ENCODE results near the gene CDK18.

The CDK18 gene

DNA sequence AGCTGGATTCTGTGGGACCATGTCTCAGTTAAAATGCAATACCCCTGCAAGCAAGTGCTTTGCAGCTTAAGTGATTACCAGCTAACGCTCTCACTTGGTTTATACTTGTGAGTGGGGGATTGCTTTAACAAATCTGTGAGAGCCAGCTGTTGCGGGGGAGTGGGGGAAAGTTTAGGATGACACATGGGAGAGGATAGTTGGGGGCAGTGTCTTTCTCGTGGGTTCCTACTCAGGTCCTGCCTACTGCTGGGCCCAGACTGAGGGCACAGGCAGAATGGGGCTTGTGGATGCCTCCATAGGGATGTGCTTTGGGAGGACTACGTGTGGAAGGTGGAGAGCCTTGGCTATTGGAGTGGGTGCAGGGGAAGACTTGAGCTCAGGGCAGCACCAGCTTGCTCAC, 67.3 kb downstream of the CDK18 start:
- Histone ChIP-seq H3K27ac (no peak overlapping the region), H3K36me3 (no peaks in the 10 kb centered on the region), H3K4me1 (ENCODE audit: control insufficient read depth in 1 of 2, insufficient read depth in 1 of 2, low read depth in 1 of 2, low read length in 1 of 2) (no peaks in the 10 kb centered on the region), H3K9me3 (no peaks in the 10 kb centered on the region), H3K4me3 (ENCODE audit: low read depth in 1 of 2, low read length in 1 of 2) (no peak overlapping the region), H3K27me3 (peaks cover 90% of the 10 kb centered on the region)
- TF ChIP-seq, protein P1, sequence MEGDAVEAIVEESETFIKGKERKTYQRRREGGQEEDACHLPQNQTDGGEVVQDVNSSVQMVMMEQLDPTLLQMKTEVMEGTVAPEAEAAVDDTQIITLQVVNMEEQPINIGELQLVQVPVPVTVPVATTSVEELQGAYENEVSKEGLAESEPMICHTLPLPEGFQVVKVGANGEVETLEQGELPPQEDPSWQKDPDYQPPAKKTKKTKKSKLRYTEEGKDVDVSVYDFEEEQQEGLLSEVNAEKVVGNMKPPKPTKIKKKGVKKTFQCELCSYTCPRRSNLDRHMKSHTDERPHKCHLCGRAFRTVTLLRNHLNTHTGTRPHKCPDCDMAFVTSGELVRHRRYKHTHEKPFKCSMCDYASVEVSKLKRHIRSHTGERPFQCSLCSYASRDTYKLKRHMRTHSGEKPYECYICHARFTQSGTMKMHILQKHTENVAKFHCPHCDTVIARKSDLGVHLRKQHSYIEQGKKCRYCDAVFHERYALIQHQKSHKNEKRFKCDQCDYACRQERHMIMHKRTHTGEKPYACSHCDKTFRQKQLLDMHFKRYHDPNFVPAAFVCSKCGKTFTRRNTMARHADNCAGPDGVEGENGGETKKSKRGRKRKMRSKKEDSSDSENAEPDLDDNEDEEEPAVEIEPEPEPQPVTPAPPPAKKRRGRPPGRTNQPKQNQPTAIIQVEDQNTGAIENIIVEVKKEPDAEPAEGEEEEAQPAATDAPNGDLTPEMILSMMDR (IDR thresholded peaks at IDR 0.05): no peak

DNA sequence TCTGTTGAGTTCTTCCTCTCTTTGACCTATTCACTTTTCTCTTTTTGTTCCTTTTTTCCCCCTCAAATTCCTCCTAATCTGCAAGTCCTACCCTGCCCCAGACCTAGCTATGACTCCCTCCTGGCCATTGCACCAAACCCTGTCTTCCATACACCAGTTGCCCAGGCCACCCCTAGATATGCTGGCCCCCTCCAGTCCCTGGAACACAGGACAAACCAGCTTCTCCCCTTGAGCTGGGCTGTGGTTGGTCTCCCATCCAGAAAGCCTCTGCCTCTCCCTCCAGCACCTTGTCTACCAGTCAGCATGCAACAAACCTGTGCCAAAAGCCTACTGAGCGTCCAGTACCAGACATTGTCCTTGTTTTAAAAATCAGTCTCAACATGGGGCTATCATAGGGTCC, 68.0 kb downstream of the CDK18 start:
- peaks cover 90% of the 10 kb centered on the region for H3K27me3 ChIP-seq
- H3K9me3 ChIP-seq: no peaks in the 10 kb centered on the region
- TF ChIP-seq, protein P1 (IDR thresholded peaks at IDR 0.05): no peak
- H3K27ac ChIP-seq: no peak overlapping the region
- H3K4me3 ChIP-seq (ENCODE audit: low read depth in 1 of 2, low read length in 1 of 2): no peak overlapping the region
- H3K4me1 ChIP-seq (ENCODE audit: control insufficient read depth in 1 of 2, insufficient read depth in 1 of 2, low read depth in 1 of 2, low read length in 1 of 2): no peaks in the 10 kb centered on the region
- no peaks in the 10 kb centered on the region for H3K36me3 ChIP-seq

DNA sequence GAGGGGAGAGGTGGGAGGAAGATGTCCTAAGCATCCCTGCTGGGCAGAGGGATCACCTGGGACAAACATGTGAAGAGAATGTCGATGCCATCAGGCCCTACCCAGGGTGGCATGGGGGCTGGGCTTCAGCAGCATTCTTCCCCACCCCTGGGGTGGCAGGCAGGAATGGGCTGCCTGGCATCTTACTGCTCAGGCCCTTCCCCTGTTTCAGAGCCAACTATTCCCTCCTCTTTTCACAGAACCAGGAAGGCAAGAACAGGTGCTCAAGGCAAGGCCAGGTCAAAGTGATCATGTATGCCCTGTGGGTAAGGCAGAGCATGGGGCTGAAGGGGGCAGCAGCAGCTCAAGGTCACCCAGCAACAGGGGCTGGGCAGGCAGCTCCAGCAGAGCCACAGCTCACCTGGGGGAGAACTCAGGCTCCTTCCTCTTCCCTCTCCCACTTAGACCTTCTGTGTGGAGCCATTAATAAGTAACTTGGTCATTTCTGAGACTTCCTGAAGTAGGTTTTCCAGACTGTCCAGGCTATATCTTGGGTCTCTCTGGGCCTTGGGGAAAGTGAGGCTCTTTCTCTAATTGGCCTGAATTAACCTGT, 70.9 kb downstream of the CDK18 start:
- peaks cover 90% of the 10 kb centered on the region for H3K27me3 ChIP-seq
- H3K27ac ChIP-seq: no peak overlapping the region
- H3K4me3 ChIP-seq (ENCODE audit: low read depth in 1 of 2, low read length in 1 of 2): no peak overlapping the region
- no peaks in the 10 kb centered on the region for H3K36me3 ChIP-seq
- H3K4me1 ChIP-seq (ENCODE audit: control insufficient read depth in 1 of 2, insufficient read depth in 1 of 2, low read depth in 1 of 2, low read length in 1 of 2): no peaks in the 10 kb centered on the region
- H3K9me3 ChIP-seq: no peaks in the 10 kb centered on the region
- TF ChIP-seq, protein P1 (IDR thresholded peaks at IDR 0.05): no peak

DNA sequence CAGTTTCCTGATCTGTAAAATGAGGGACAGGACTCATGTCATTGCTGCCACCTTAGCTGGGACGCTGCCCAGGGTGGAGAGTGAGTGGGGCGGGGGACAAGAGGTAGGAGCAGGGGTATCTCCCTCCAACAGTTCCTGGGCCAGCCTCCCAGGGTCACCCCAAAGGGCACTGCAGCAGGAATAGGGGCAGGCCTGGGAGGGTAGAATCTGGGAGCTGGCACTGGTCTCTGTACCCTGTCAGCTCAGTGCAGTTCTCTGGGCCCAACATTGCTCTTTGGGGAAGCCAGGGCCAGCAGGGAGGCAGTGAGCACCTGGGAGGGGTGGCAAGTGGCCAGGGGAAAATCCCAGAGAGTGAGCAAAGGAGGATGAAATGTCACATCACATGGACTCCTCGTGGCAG, 71.5 kb downstream of the CDK18 start:
- peaks cover 90% of the 10 kb centered on the region for H3K27me3 ChIP-seq
- TF ChIP-seq, protein P1 (IDR thresholded peaks at IDR 0.05): no peak

DNA sequence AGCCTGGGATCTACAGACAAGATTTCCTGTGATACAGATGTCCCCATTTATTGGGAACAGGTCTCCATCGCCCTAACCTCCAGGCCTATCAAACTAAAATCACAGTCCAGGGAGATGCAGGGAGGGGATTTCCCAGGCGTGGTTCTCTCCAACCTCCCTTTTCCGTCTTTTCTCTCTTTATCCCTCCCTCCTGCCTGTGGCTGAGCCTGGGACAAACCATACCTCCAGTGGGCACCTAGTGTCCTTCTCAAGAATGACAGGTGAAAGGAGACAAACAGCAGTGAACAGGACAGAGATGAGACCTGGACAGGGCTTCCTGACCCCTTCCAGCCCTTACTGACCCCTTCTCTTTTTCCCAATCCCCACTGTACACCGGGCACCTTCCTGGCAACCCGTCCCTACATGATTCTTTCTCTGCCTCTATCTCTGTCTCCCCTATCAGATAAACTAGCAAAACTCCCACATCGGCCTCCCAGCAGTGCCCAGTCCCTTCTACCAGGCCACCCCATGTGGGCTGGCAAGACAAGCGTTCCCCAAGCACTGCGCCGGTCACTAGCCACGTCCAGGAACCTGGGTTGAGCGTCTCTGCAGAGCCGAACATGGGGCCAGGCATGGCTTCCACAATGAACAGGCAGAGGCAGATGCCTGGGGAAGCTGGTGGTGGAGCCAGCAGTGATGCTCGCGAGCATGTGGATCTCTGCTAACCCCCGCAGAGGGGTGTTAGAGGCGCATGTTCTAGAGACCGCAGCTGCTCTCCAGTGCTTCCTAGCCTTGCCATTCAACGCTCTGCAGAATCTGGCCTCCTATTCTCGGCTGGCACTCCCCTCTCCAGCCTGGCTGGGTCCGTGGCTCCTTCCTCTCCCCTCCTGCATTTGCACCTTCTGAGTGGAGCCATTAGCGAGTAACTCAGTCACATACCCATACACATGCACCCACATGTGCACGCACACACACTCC, 72.6 kb downstream of the CDK18 start:
- Histone ChIP-seq H3K27me3 (peaks cover 90% of the 10 kb centered on the region), H3K4me3 (ENCODE audit: low read depth in 1 of 2, low read length in 1 of 2) (no peak overlapping the region), H3K27ac (no peak overlapping the region), H3K9me3 (no peaks in the 10 kb centered on the region), H3K4me1 (ENCODE audit: control insufficient read depth in 1 of 2, insufficient read depth in 1 of 2, low read depth in 1 of 2, low read length in 1 of 2) (no peaks in the 10 kb centered on the region), H3K36me3 (no peaks in the 10 kb centered on the region)
- TF ChIP-seq, protein P1 (IDR thresholded peaks at IDR 0.05): no peak

More for the DNA sequence above, 71.5 kb downstream of the CDK18 start:
- Histone ChIP-seq H3K36me3 (no peaks in the 10 kb centered on the region), H3K4me1 (ENCODE audit: control insufficient read depth in 1 of 2, insufficient read depth in 1 of 2, low read depth in 1 of 2, low read length in 1 of 2) (no peaks in the 10 kb centered on the region), H3K9me3 (no peaks in the 10 kb centered on the region), H3K4me3 (ENCODE audit: low read depth in 1 of 2, low read length in 1 of 2) (no peak overlapping the region), H3K27ac (no peak overlapping the region)

Data from neutrophil (primary cell).